GM13976 (cell line): ENCODE results near the gene PIEZO2.

Experiments used
- DNase-seq: peaks from one replicate; pipeline ENCODE4 v3.0.0; 2012; ENCODE audit warnings: low spot score
- in situ Hi-C: fragments of 300-500 bp; cut with MboI; formaldehyde crosslinking; loops from one replicate; pipeline ENCODE4 v1.12.0; 2022; ENCODE audit warnings: low sequenced_read_pairs, mixed read lengths, inconsistent platforms; ENCODE audit not compliant: unreplicated experiment
- TF ChIP-seq, protein P1 (sequence below): IDR thresholded peaks from 2 replicates; pipeline ENCODE4 v1.5.1; 2012; ENCODE audit warnings: borderline replicate concordance, mild to moderate bottlenecking; ENCODE audit not compliant: insufficient read depth; ENCODE audit errors: extremely low read depth, missing control alignments, control extremely low read depth

Gene PIEZO2

DNA sequence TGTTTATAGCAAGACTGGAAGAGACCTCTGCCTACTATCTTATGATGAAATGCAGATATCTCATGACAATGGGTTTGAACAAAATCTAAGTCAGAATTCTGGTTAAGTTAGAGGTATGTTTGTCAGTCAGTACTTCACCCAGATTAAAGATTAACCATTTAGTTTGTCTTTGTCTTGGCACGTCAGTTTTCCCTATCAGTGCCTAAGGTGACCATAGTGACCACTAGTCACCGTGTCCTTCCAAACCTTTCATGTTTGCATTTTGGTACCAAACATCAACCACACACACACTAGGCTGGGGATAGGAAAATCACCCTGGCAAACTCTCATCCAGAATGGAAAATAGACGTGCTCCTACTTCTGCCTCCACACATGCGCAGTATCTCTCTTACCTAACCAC is 248.9 kb downstream of the PIEZO2 start:
- no peak for DNase-seq
- TF ChIP-seq, protein P1, sequence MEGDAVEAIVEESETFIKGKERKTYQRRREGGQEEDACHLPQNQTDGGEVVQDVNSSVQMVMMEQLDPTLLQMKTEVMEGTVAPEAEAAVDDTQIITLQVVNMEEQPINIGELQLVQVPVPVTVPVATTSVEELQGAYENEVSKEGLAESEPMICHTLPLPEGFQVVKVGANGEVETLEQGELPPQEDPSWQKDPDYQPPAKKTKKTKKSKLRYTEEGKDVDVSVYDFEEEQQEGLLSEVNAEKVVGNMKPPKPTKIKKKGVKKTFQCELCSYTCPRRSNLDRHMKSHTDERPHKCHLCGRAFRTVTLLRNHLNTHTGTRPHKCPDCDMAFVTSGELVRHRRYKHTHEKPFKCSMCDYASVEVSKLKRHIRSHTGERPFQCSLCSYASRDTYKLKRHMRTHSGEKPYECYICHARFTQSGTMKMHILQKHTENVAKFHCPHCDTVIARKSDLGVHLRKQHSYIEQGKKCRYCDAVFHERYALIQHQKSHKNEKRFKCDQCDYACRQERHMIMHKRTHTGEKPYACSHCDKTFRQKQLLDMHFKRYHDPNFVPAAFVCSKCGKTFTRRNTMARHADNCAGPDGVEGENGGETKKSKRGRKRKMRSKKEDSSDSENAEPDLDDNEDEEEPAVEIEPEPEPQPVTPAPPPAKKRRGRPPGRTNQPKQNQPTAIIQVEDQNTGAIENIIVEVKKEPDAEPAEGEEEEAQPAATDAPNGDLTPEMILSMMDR, result no peak
- in situ Hi-C loops, result no loop called here

GRCh38 chr18:10899481-10899880 is 249.9 kb downstream of the PIEZO2 start:
- no peak for DNase-seq
- in situ Hi-C loops, result no loop called here
- TF ChIP-seq, protein P1, result no peak

DNA sequence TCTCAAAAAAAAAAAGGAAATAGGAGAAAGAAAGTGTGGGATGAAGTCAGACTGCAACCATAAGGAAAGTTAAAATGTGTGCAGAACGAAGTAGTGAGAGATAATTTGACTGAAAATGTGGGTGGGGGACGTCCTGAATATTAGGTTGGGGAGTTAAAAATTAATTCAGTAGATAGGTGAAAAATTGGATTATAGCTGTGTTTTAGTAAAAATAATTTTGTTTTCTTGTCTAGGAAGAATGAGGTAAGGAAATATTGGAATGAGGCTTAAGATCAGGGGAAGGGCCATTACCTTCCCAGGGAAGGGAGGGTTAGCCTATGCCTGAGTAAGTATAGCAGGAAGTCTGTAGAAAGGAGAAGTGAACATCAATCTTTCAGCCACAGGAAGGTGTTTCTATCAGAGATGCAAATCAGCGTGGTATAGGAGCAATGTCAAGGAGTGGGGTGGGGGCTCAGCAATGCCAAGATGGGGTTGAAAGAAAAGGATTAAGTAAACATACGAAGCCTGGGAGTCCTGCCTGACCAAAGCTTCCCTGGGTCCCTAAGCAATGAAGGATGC is 250.9 kb downstream of the PIEZO2 start:
- TF ChIP-seq, protein P1, result no peak
- DNase-seq, result no peak
- in situ Hi-C loops, result no loop called here

DNA sequence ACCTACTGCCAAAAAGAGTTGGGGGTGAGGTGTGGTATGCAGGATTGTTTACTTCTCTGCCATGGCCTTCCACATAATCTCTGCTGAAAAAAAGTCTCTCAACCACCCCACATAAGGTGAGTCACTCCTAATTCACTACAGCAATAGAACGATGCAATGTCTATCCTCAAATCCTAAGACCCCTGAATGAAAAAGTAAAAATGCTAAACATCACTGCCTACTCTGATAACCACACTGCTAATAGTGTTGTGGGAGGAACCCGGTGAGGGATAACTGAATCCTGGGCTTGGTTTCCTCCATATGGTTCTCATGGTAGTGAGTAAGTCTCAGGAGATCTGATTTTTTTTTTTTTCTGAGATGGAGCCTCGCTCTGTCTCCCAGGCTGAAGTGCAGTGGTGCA is 252.5 kb downstream of the PIEZO2 start:
- no peak for DNase-seq
- in situ Hi-C loops, result no loop called here
- TF ChIP-seq, protein P1, result no peak

GRCh38 chr18:10895976-10896375 is 253.4 kb downstream of the PIEZO2 start:
- TF ChIP-seq, protein P1, result no peak
- no peak for DNase-seq
- in situ Hi-C loops, result no loop called here

DNA sequence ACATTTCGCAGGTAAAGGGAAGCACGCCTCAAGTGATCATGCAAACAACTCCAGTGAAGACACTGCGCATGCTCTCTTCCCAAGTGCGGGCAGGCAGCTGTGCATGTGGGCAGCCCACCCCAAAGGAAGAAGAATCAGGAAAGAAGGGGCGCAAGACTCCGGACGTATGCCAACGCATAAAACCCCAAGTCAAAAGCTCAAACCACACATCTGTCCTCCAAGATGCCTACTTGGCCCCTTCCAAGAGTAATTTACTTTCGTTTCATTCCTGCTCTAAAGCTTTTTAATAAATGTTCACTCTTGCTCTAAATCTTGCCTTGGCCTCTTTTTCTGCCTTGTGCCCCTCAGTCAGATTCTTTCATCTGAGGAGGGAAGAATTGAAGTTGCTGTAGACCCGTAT is 254.9 kb downstream of the PIEZO2 start:
- DNase-seq, result no peak
- in situ Hi-C loops, result no loop called here
- TF ChIP-seq, protein P1, result no peak
